ENCODE measurements around the gene CRYBG2.
A peak's percentile ranks its signal among the peaks of the same experiment; 100 is the strongest.
"Not testable (repeated sequence)": the region's sequence is repeated elsewhere in the genome, so short reads cannot be mapped to it uniquely, and the experiment has no call there.

Gene CRYBG2

DNA sequence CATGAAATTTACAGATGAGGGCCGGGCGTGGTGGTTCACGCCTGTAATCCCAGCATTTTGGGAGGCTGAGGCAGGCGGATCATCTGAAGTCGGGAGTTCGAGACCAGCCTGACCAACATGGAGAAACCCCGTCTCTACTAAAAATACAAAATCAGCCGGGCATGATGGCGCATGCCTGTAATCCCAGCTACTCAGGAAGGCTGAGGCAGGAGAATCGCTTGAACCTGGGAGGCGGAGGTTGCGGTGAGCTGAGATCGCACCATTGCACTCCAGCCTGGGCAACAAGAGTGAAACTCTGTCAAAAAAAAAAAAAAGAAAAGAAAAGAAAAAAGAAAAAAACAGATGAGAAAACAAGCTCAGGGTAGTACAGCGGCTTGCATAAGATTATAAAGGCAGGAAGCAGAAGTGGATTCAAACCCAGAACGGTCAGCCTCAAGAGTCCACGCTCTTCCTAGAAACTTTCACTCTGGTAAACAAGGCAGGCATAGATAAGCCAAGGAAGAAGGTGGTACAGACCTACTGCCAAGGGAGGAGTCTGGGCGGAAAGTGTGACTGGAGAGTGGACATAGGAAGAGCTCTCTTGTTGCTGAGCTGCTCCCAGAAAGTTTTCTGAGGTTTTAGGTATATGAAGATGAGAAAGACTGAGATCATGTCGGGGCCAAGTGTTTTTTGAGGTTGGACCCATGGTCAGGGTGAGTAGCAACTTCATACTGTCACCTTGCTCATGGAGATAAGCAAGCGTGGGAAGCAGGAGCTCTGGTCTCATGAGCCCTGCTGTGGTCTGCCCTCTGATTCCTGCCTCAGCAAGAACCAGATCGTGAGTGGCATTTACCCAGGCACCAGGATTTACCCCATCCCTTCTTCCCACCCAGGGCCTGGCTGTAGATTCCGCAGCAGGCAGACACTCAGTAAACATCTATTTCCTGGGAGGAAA lies 45.7 kb downstream of the CRYBG2 start:
- peak; percentile 41 for DNase-seq
- H3K4me1 Mint-ChIP-seq (ENCODE audit: low read depth): peaks cover 32% of the 10 kb centered on the region
- not testable (repeated sequence) for H3K27me3 Mint-ChIP-seq; H3K36me3 Mint-ChIP-seq (ENCODE audit: low read depth); H3K9me3 Mint-ChIP-seq
- peak overlapping the region; percentile 99 for H3K4me3 Mint-ChIP-seq
- H3K27ac Mint-ChIP-seq: peak overlapping the region; percentile 97

DNA sequence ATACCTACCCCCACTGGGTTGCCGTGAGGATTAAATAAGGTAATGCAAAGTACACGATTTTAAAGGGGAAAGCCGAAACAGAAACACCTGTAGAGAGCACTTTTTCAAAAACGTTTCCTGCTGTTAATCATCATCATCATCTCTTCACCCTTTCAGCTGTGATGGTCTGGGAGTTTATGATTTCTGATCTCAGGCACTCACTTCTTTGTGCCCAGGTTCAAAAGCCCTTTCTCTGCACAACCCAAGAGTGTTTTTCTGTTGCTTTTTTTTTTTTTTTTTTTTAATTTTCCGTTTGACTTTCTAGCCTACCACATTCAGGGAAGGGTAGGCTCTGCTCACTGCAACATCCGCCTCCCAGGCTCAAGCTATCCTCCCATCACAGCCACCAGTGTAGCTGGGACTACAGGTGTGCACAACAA lies 46.6 kb downstream of the CRYBG2 start:
- peaks cover 32% of the 10 kb centered on the region for H3K4me1 Mint-ChIP-seq (ENCODE audit: low read depth)
- H3K27ac Mint-ChIP-seq: peak overlapping the region; percentile 97
- no peaks in the 10 kb centered on the region for H3K9me3 Mint-ChIP-seq
- H3K27me3 Mint-ChIP-seq: no peaks in the 10 kb centered on the region
- H3K4me3 Mint-ChIP-seq: peak overlapping the region; percentile 99
- H3K36me3 Mint-ChIP-seq (ENCODE audit: low read depth): peaks cover 5% of the 10 kb centered on the region
- DNase-seq: no peak

- H3K27me3 Mint-ChIP-seq: no peaks in the 10 kb centered on the region
- H3K27ac Mint-ChIP-seq: peak within 1 kb of the TSS; percentile 97
- peak within 1 kb of the TSS; percentile 99 for H3K4me3 Mint-ChIP-seq
- H3K9me3 Mint-ChIP-seq: no peaks in the 10 kb centered on the region
- DNase-seq: peak; percentile 88
- H3K4me1 Mint-ChIP-seq (ENCODE audit: low read depth): peaks cover 32% of the 10 kb centered on the region
- H3K36me3 Mint-ChIP-seq (ENCODE audit: low read depth): peaks cover 6% of the 10 kb centered on the region
These were observed 47.4 kb downstream of the CRYBG2 start, which contains the start of gene UBXN11 for GRCh38 chr1:26306290-26307229. Gene UBXN11 (minus strand): TSS chr1:26306636. CDS start chr1:26302883, 3,753 bp downstream.

DNA sequence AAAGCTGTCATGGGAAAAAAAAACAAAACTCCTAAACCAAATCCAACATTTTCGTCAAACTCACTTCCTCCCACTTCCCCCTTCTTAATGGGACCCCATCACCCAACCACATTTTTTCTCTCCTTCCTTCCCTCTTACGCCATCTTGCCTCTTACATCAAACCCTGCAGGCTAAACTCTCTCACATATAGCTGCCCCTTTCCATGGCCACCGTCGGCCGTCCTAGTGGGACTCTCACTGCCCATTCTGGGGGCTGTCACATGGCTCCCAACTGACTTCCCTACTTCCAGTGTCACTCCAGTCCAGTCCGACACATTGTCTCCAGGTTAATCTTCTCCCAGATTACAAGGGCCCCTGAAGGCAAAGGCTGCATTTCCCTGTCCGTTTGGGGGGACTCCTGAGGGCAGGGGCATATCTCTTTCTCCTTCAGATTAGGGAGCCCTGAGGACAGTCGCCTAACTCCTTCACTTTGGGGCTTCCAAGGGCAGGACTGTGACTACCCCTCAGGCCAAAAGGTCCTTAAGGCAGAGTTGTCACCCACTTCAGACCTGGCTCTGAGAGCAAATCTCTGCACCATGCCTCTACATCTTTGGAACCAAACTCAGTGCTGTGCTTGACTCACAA lies 48.2 kb downstream of the CRYBG2 start:
- peaks cover 32% of the 10 kb centered on the region for H3K4me1 Mint-ChIP-seq (ENCODE audit: low read depth)

DNA sequence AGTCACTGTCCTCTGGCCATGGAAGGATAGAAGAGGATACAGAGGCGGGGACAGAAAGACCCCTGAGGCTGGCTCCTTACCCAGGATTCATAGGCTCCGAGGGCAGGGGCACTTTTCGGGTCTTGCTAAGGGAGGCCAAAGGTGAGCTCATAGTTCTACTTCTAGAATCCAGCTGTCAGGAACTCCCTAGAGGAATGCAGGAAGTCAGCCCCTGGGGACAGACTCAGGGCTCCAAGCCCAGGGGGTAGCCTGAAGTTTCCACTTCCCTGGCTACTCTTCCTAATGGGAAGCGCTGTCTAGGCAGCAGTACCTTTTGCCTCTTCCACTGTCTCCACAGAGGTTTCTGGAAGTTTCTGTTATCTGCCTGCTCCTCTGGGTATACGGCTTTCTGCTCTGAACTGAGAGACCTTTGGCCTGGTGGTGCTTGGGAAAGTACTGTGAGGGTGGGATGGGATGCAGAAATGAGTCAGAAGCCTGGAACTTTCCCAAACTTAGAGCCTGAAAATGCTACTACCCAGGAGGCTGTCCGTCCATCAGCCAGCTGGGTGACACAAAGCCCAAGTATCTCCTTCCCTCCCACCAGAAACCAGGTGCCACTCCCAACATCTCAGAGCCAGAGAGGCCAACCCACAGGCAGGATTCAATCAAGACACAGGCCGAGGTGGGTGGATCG lies 51.1 kb downstream of the CRYBG2 start:
- no peak overlapping the region for H3K4me3 Mint-ChIP-seq
- no peaks in the 10 kb centered on the region for H3K27me3 Mint-ChIP-seq
- H3K27ac Mint-ChIP-seq: no peak overlapping the region
- H3K4me1 Mint-ChIP-seq (ENCODE audit: low read depth): peaks cover 28% of the 10 kb centered on the region
- H3K36me3 Mint-ChIP-seq (ENCODE audit: low read depth): peaks cover 13% of the 10 kb centered on the region
- H3K9me3 Mint-ChIP-seq: no peaks in the 10 kb centered on the region
- DNase-seq: no peak

More for the DNA sequence above, 48.2 kb downstream of the CRYBG2 start:
- H3K36me3 Mint-ChIP-seq (ENCODE audit: low read depth): peaks cover 13% of the 10 kb centered on the region
- H3K4me3 Mint-ChIP-seq: peak overlapping the region; percentile 99
- H3K9me3 Mint-ChIP-seq: no peaks in the 10 kb centered on the region
- no peak for DNase-seq
- H3K27me3 Mint-ChIP-seq: no peaks in the 10 kb centered on the region
- peak overlapping the region; percentile 97 for H3K27ac Mint-ChIP-seq

- Mint-ChIP-seq H3K36me3 (ENCODE audit: low read depth) (peaks cover 19% of the 10 kb centered on the region), H3K4me1 (ENCODE audit: low read depth) (peaks cover 10% of the 10 kb centered on the region), H3K4me3 (no peak overlapping the region), H3K27me3 (no peaks in the 10 kb centered on the region), H3K9me3 (no peaks in the 10 kb centered on the region), H3K27ac (no peak overlapping the region)
- no peak for DNase-seq
These were observed 53.2 kb downstream of the CRYBG2 start for GRCh38 chr1:26300578-26301275.

GRCh38 chr1:26297791-26298124 lies 56.2 kb downstream of the CRYBG2 start:
- H3K4me1 Mint-ChIP-seq (ENCODE audit: low read depth): peaks cover 9% of the 10 kb centered on the region
- H3K36me3 Mint-ChIP-seq (ENCODE audit: low read depth): peaks cover 38% of the 10 kb centered on the region
- no peak overlapping the region for H3K4me3 Mint-ChIP-seq
- no peaks in the 10 kb centered on the region for H3K27me3 Mint-ChIP-seq
- no peak for DNase-seq
- H3K27ac Mint-ChIP-seq: no peak overlapping the region
- H3K9me3 Mint-ChIP-seq: no peaks in the 10 kb centered on the region

- DNase-seq: no peak
- no peak overlapping the region for H3K27ac Mint-ChIP-seq
These were observed 56.7 kb downstream of the CRYBG2 start for GRCh38 chr1:26297057-26297790.

DNA sequence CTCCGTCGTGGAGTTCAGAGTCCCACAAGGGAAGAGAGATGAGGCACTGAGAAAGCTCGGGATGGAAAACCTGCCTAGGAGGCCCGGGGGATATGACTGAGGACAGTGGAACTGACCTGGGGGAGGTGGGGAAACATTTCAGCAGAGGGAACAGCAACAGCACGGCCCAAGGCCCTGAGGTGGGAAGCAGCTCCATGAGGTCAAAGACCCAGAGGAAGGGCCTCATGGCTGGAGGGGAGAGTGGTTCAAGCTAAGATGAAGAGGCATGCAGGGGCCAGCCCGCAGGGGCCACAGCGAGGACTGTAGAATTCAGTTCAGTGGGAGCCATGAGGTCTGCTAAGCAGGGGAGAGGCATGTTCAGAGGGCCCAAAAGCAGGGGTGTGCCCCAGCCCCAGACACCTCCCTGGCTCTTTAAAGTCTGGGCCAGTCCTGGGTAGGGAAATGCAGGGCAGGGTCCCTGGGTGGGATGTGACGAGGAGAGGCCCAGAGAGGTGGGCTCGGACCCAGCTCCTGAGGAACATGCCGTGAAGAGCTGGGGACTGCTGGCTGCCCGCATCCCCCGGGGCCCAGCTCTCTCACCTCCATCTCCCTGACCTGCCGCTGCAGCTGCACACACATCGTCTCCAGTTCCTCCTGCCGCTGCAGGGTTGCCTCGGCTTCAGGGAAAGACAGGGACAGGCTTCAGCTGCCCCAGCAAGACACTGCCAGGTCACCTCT lies 57.4 kb downstream of the CRYBG2 start:
- H3K4me3 Mint-ChIP-seq: no peak overlapping the region
- DNase-seq: no peak
- H3K27me3 Mint-ChIP-seq: no peaks in the 10 kb centered on the region
- H3K36me3 Mint-ChIP-seq (ENCODE audit: low read depth): peaks cover 41% of the 10 kb centered on the region
- peak overlapping the region; percentile 60 for H3K27ac Mint-ChIP-seq
- no peaks in the 10 kb centered on the region for H3K9me3 Mint-ChIP-seq
- peaks cover 17% of the 10 kb centered on the region for H3K4me1 Mint-ChIP-seq (ENCODE audit: low read depth)

More at GRCh38 chr1:26297057-26297790, 56.7 kb downstream of the CRYBG2 start:
- Mint-ChIP-seq H3K9me3 (no peaks in the 10 kb centered on the region), H3K36me3 (ENCODE audit: low read depth) (peaks cover 41% of the 10 kb centered on the region), H3K4me3 (no peak overlapping the region), H3K4me1 (ENCODE audit: low read depth) (peaks cover 10% of the 10 kb centered on the region), H3K27me3 (no peaks in the 10 kb centered on the region)

DNA sequence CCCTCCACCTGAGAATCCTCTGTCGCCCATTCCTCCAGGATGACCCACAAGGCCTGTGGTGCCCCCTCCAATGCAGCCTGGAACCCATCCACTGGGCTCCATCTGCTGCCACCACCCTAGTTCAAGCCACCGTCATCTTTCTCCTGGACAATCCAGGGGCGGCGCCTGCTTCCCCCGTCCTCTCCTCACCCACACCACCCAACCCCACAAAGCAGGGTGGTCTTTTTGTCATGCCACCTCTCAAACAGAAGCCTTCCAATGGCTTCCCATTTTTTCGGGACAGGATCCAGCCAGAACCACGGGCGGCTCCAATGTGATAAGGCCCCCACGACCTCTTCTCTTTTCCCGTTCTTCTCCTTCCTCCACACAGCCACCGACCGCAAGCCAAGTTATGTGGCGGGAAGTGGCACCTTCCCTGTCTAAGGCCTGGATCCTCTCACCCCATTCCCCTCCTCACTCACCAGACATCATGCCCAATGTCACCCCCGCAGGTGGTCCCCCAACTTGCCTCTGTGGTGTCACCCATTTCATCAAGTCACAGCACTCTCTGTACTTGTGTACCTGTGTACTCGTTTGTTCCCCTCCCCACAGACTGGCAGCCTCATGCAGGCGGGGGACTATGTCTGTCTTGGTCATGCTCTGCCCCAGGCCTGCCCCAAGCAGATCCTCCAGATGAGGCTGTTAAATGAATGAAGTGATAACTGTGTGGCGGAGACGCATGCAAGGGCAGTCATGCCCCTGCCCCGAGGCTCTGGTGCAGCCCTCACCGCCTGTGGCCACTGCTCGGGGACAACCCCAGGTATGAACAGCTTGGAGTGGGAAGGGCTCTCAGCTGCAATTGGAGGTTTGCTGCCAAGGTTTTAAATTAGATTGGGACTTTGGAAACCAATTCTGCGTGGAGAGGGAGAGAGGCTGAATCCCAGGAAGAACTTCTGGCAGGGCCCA lies 58.5 kb downstream of the CRYBG2 start:
- peaks cover 35% of the 10 kb centered on the region for H3K36me3 Mint-ChIP-seq (ENCODE audit: low read depth)
- H3K9me3 Mint-ChIP-seq: no peaks in the 10 kb centered on the region
- no peak for DNase-seq
- no peaks in the 10 kb centered on the region for H3K27me3 Mint-ChIP-seq
- no peak overlapping the region for H3K4me3 Mint-ChIP-seq
- H3K27ac Mint-ChIP-seq: peak overlapping the region; percentile 15
- peaks cover 27% of the 10 kb centered on the region for H3K4me1 Mint-ChIP-seq (ENCODE audit: low read depth)

GRCh38 chr1:26293911-26294463 lies 59.9 kb downstream of the CRYBG2 start:
- peaks cover 38% of the 10 kb centered on the region for H3K4me1 Mint-ChIP-seq (ENCODE audit: low read depth)
- H3K9me3 Mint-ChIP-seq: no peaks in the 10 kb centered on the region
- H3K36me3 Mint-ChIP-seq (ENCODE audit: low read depth): peaks cover 44% of the 10 kb centered on the region
- H3K27ac Mint-ChIP-seq: no peak overlapping the region
- no peak for DNase-seq
- H3K27me3 Mint-ChIP-seq: no peaks in the 10 kb centered on the region
- no peak overlapping the region for H3K4me3 Mint-ChIP-seq
